Smooth muscle cell (in vitro differentiated cells): ENCODE results near the gene CENPB. TPM values are rescaled to one million over a fixed set of nuclear protein-coding genes. Genes with fewer than 3 reads are reported as not detected.

ENCODE experiments used
- DNase-seq: peaks from one replicate; lab custom pipeline; 2025; ENCODE audit not compliant: unreplicated experiment; lab: John Stamatoyannopoulos, UW
- H2AFZ ChIP-seq: fragments of 200-600 bp; sonication (generic); 2 replicates; pipeline ENCODE4 v1.6.0; 2016; ENCODE audit warnings: antibody characterized with exemption, low read depth, mild to moderate bottlenecking
- H3F3A ChIP-seq: fragments of 200-600 bp; sonication (generic); 2 replicates; pipeline ENCODE4 v1.6.0; 2017; ENCODE audit warnings: antibody characterized with exemption, low read depth
- H3K27ac ChIP-seq: fragments of 200-600 bp; sonication (generic); 2 replicates; pipeline ENCODE4 v1.5.1; 2016; ENCODE audit warnings: low read depth, mild to moderate bottlenecking
- H3K27me3 ChIP-seq: fragments of 200-600 bp; sonication (generic); 2 replicates; pipeline ENCODE4 v1.6.1; 2016; ENCODE audit warnings: low read depth, mild to moderate bottlenecking
- H3K36me3 ChIP-seq: fragments of 200-600 bp; sonication (generic); 2 replicates; pipeline ENCODE4 v1.5.1; 2016; ENCODE audit warnings: low read depth
- H3K4me1 ChIP-seq: fragments of 200-600 bp; sonication (generic); 2 replicates; pipeline ENCODE4 v1.5.1; 2016; ENCODE audit warnings: low read depth
- H3K4me2 ChIP-seq: fragments of 200-600 bp; sonication (generic); 2 replicates; pipeline ENCODE4 v1.6.0; 2016; ENCODE audit warnings: mild to moderate bottlenecking
- H3K4me3 ChIP-seq: fragments of 200-600 bp; sonication (generic); 2 replicates; pipeline ENCODE4 v1.5.1; 2016; ENCODE audit warnings: mild to moderate bottlenecking
- H3K79me2 ChIP-seq: fragments of 200-600 bp; sonication (generic); 2 replicates; pipeline ENCODE4 v1.6.0; 2016; ENCODE audit warnings: low read depth, mild to moderate bottlenecking
- H3K9ac ChIP-seq: fragments of 200-600 bp; sonication (generic); 2 replicates; pipeline ENCODE4 v1.6.0; 2016; ENCODE audit warnings: low read depth
- H3K9me3 ChIP-seq: fragments of 200-600 bp; sonication (generic); replicated peaks from 2 replicates; pipeline ENCODE4 v1.5.1; 2016; ENCODE audit warnings: low read depth
- H4K20me1 ChIP-seq: fragments of 200-600 bp; sonication (generic); 2 replicates; pipeline ENCODE4 v1.6.0; 2016; ENCODE audit warnings: low read depth
- WGBS: methylation state at CpG from one replicate; pipeline ENCODE4 v1.1.7; 2016; ENCODE audit warnings: low lambda C conversion rate; 5-methylcytosine and 5-hydroxymethylcytosine counted together
- polyA plus RNA-seq: library from polyadenylated mRNA; unstranded; fragments of >200 nt; fragmentation: Nextera tagmentation; extraction: Ambion mirVana; gene quantifications from 2 replicates; pipeline ENCODE4 v1.2.1, GENCODE V29; 2016
- total RNA-seq: library from RNA; depleted of rRNA; stranded (reverse); fragments of >200 nt; gene quantifications from 2 replicates; pipeline ENCODE4 v1.2.3, GENCODE V29; 2014
- TF ChIP-seq, protein P1 (sequence below): fragments of 200-600 bp; sonication (generic); IDR thresholded peaks from 2 replicates; pipeline ENCODE4 v1.5.1; 2017; ENCODE audit warnings: borderline replicate concordance, mild to moderate bottlenecking, antibody characterized with exemption; ENCODE audit not compliant: insufficient read depth, poor library complexity, severe bottlenecking

The CENPB gene
- total and polyA plus RNA-seq, 2 experiments from 2014 or later, result 10.4 to 23.6 TPM

DNA sequence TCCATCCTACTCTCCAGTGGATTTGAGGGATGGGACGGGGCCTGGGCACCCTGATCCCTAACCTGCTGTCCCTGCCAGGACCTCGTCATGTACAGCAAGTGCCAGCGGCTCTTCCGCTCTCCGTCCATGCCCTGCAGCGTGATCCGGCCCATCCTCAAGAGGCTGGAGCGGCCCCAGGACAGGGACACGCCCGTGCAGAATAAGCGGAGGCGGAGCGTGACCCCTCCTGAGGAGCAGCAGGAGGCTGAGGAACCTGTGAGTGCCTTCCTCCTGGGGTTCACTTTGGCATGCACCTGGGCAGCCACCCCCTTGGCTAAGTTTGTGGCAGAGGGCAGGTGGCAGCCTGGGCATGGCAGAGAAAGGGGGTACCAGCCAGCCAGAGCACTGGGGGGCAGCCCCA, 15.3 kb upstream of the CENPB start:
- H3K9ac ChIP-seq, result no peak overlapping the region
- H3K79me2 ChIP-seq, result no peaks in the 10 kb centered on the region
- TF ChIP-seq, protein P1, sequence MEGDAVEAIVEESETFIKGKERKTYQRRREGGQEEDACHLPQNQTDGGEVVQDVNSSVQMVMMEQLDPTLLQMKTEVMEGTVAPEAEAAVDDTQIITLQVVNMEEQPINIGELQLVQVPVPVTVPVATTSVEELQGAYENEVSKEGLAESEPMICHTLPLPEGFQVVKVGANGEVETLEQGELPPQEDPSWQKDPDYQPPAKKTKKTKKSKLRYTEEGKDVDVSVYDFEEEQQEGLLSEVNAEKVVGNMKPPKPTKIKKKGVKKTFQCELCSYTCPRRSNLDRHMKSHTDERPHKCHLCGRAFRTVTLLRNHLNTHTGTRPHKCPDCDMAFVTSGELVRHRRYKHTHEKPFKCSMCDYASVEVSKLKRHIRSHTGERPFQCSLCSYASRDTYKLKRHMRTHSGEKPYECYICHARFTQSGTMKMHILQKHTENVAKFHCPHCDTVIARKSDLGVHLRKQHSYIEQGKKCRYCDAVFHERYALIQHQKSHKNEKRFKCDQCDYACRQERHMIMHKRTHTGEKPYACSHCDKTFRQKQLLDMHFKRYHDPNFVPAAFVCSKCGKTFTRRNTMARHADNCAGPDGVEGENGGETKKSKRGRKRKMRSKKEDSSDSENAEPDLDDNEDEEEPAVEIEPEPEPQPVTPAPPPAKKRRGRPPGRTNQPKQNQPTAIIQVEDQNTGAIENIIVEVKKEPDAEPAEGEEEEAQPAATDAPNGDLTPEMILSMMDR, result no peak
- WGBS, result over 99% methylated on average over 13 of the region's 13 CpGs
- H2AFZ ChIP-seq, result no peak overlapping the region
- peaks cover 5% of the 10 kb centered on the region for H3F3A ChIP-seq
- H4K20me1 ChIP-seq, result no peaks in the 10 kb centered on the region
- no peak for DNase-seq
- H3K9me3 ChIP-seq, result no peaks in the 10 kb centered on the region
- no peaks in the 10 kb centered on the region for H3K27me3 ChIP-seq
- no peak overlapping the region for H3K27ac ChIP-seq
- no peaks in the 10 kb centered on the region for H3K36me3 ChIP-seq
- H3K4me1 ChIP-seq, result peaks cover 22% of the 10 kb centered on the region
- H3K4me2 ChIP-seq, result no peak overlapping the region
- H3K4me3 ChIP-seq, result no peak overlapping the region

GRCh38 chr20:3801299-3801698, 14.8 kb upstream of the CENPB start:
- no peak overlapping the region for H3K4me3 ChIP-seq
- no peak overlapping the region for H2AFZ ChIP-seq
- H4K20me1 ChIP-seq, result peaks cover 5% of the 10 kb centered on the region
- no peaks in the 10 kb centered on the region for H3K27me3 ChIP-seq
- TF ChIP-seq, protein P1, result no peak
- H3K79me2 ChIP-seq, result no peaks in the 10 kb centered on the region
- H3K36me3 ChIP-seq, result no peaks in the 10 kb centered on the region
- no peak overlapping the region for H3K27ac ChIP-seq
- no peaks in the 10 kb centered on the region for H3K9me3 ChIP-seq
- H3K9ac ChIP-seq, result no peak overlapping the region
- 98% methylated on average over 4 of the region's 4 CpGs for WGBS
- H3K4me2 ChIP-seq, result no peak overlapping the region
- peaks cover 23% of the 10 kb centered on the region for H3K4me1 ChIP-seq
- DNase-seq, result no peak
- no peaks in the 10 kb centered on the region for H3F3A ChIP-seq

DNA sequence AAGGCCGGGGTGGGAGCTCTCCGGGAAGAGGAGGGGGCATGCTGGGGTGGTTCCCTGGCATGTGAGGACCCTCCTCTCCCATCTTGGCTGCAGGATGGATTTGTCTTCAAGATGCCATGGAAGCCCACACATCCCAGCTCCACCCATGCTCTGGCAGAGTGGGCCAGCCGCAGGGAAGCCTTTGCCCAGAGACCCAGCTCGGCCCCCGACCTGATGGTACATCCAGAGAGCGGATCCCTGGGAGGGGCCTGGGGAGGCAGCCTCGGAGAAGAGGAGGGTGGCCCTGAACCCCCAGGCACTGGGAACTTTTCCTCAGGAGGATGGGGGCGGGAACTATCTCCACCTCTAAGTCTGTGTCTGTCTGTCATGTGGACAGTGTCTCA, 14.3 kb upstream of the CENPB start:
- Histone ChIP-seq H3K9me3 (no peaks in the 10 kb centered on the region), H3K4me1 (peaks cover 23% of the 10 kb centered on the region), H3K36me3 (no peaks in the 10 kb centered on the region), H3K79me2 (no peaks in the 10 kb centered on the region), H3K27ac (no peak overlapping the region), H3K4me3 (no peak overlapping the region), H3F3A (no peaks in the 10 kb centered on the region), H4K20me1 (peaks cover 5% of the 10 kb centered on the region), H3K9ac (no peak overlapping the region), H3K27me3 (no peaks in the 10 kb centered on the region), H2AFZ (no peak overlapping the region), H3K4me2 (no peak overlapping the region)
- TF ChIP-seq, protein P1, result no peak
- DNase-seq, result no peak
- 96% methylated on average over 8 of the region's 8 CpGs for WGBS

GRCh38 chr20:3800256-3800877, 13.8 kb upstream of the CENPB start:
- Histone ChIP-seq H3K9me3 (no peaks in the 10 kb centered on the region), H3K4me2 (no peak overlapping the region), H4K20me1 (peaks cover 5% of the 10 kb centered on the region), H3K4me1 (peaks cover 23% of the 10 kb centered on the region), H3F3A (no peaks in the 10 kb centered on the region), H3K36me3 (no peaks in the 10 kb centered on the region), H3K27me3 (no peaks in the 10 kb centered on the region), H3K27ac (no peak overlapping the region), H3K4me3 (no peak overlapping the region), H3K79me2 (no peaks in the 10 kb centered on the region), H3K9ac (no peak overlapping the region), H2AFZ (no peak overlapping the region)
- WGBS, result 88% methylated on average over 18 of the region's 18 CpGs
- TF ChIP-seq, protein P1, result no peak
- no peak for DNase-seq
